ENCODE results near the gene VSIR.

- TF ChIP-seq, protein P1, sequence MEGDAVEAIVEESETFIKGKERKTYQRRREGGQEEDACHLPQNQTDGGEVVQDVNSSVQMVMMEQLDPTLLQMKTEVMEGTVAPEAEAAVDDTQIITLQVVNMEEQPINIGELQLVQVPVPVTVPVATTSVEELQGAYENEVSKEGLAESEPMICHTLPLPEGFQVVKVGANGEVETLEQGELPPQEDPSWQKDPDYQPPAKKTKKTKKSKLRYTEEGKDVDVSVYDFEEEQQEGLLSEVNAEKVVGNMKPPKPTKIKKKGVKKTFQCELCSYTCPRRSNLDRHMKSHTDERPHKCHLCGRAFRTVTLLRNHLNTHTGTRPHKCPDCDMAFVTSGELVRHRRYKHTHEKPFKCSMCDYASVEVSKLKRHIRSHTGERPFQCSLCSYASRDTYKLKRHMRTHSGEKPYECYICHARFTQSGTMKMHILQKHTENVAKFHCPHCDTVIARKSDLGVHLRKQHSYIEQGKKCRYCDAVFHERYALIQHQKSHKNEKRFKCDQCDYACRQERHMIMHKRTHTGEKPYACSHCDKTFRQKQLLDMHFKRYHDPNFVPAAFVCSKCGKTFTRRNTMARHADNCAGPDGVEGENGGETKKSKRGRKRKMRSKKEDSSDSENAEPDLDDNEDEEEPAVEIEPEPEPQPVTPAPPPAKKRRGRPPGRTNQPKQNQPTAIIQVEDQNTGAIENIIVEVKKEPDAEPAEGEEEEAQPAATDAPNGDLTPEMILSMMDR (IDR thresholded peaks at IDR 0.05) = no peak
- no peak for TF ChIP-seq POLR2A (IDR thresholded peaks at IDR 0.05)
Measured at GRCh38 chr10:71744897-71745663, 28.2 kb downstream of the VSIR start.
